IPS-15b (cell line): ENCODE results near the gene FASLG.

Source experiments
- H3K27me3 ChIP-seq: one replicate; pipeline ENCODE4 v1.6.1; 2013; ENCODE audit warnings: low read length; ENCODE audit not compliant: control insufficient read depth, insufficient read depth
- H3K36me3 ChIP-seq: one replicate; pipeline ENCODE4 v1.6.1; 2013; ENCODE audit warnings: low read length; ENCODE audit not compliant: control insufficient read depth, insufficient read depth
- H3K4me1 ChIP-seq: one replicate; pipeline ENCODE4 v1.6.1; 2013; ENCODE audit warnings: mild to moderate bottlenecking, low read length; ENCODE audit not compliant: control insufficient read depth, insufficient read depth
- H3K4me3 ChIP-seq: one replicate; pipeline ENCODE4 v1.5.1; 2013; ENCODE audit warnings: low read depth, low read length
- H3K9ac ChIP-seq: one replicate; pipeline ENCODE4 v1.6.1; 2013; ENCODE audit warnings: low read depth, mild to moderate bottlenecking, low read length
- H3K9me3 ChIP-seq: one replicate; pipeline ENCODE4 v1.6.1; 2013; ENCODE audit warnings: mild to moderate bottlenecking, low read length; ENCODE audit not compliant: control insufficient read depth, insufficient read depth

FASLG gene

GRCh38 chr1:172647987-172648386, 10.9 kb upstream of the FASLG start:
- no peak overlapping the region for H3K4me3 ChIP-seq
- H3K4me1 ChIP-seq, result no peaks in the 10 kb centered on the region
- H3K36me3 ChIP-seq, result no peaks in the 10 kb centered on the region
- H3K27me3 ChIP-seq, result no peaks in the 10 kb centered on the region
- H3K9ac ChIP-seq, result no peak overlapping the region
- H3K9me3 ChIP-seq, result no peaks in the 10 kb centered on the region

- Histone ChIP-seq H3K4me1 (no peaks in the 10 kb centered on the region), H3K4me3 (no peak overlapping the region), H3K36me3 (no peaks in the 10 kb centered on the region), H3K27me3 (no peaks in the 10 kb centered on the region), H3K9ac (no peak overlapping the region), H3K9me3 (no peaks in the 10 kb centered on the region)
These were observed 8.3 kb upstream of the FASLG start for GRCh38 chr1:172650474-172651193.

- H3K27me3 ChIP-seq, result no peaks in the 10 kb centered on the region
- H3K9me3 ChIP-seq, result no peaks in the 10 kb centered on the region
- H3K36me3 ChIP-seq, result no peaks in the 10 kb centered on the region
- no peak overlapping the region for H3K4me3 ChIP-seq
- H3K9ac ChIP-seq, result no peak overlapping the region
- no peaks in the 10 kb centered on the region for H3K4me1 ChIP-seq
These were observed 5.7 kb upstream of the FASLG start for GRCh38 chr1:172653015-172653709.

GRCh38 chr1:172654535-172654934, 4.4 kb upstream of the FASLG start:
- Histone ChIP-seq H3K36me3 (no peaks in the 10 kb centered on the region), H3K4me3 (no peak overlapping the region), H3K4me1 (no peaks in the 10 kb centered on the region), H3K9me3 (no peaks in the 10 kb centered on the region), H3K27me3 (no peaks in the 10 kb centered on the region), H3K9ac (no peak overlapping the region)

GRCh38 chr1:172656576-172656975, 2.3 kb upstream of the FASLG start:
- Histone ChIP-seq H3K9me3 (no peaks in the 10 kb centered on the region), H3K9ac (no peak overlapping the region), H3K27me3 (no peaks in the 10 kb centered on the region), H3K36me3 (no peaks in the 10 kb centered on the region), H3K4me1 (no peaks in the 10 kb centered on the region), H3K4me3 (no peak overlapping the region)

- Histone ChIP-seq H3K9me3 (no peaks in the 10 kb centered on the region), H3K4me3 (no peak overlapping the region), H3K27me3 (no peaks in the 10 kb centered on the region), H3K4me1 (no peaks in the 10 kb centered on the region), H3K9ac (no peak overlapping the region), H3K36me3 (no peaks in the 10 kb centered on the region)
These were observed 1.3 kb upstream of the FASLG start for GRCh38 chr1:172657586-172657985.

- H3K36me3 ChIP-seq, result no peaks in the 10 kb centered on the region
- no peak overlapping the region for H3K9ac ChIP-seq
- H3K4me1 ChIP-seq, result no peaks in the 10 kb centered on the region
- no peaks in the 10 kb centered on the region for H3K27me3 ChIP-seq
- H3K9me3 ChIP-seq, result no peaks in the 10 kb centered on the region
- no peak overlapping the region for H3K4me3 ChIP-seq
These were observed 2.2 kb downstream of the FASLG start for GRCh38 chr1:172661107-172661506.

GRCh38 chr1:172662464-172663109, 3.7 kb downstream of the FASLG start:
- H3K4me3 ChIP-seq, result no peak overlapping the region
- no peaks in the 10 kb centered on the region for H3K4me1 ChIP-seq
- no peaks in the 10 kb centered on the region for H3K36me3 ChIP-seq
- no peak overlapping the region for H3K9ac ChIP-seq
- H3K9me3 ChIP-seq, result no peaks in the 10 kb centered on the region
- H3K27me3 ChIP-seq, result no peaks in the 10 kb centered on the region

- no peak overlapping the region for H3K4me3 ChIP-seq
- no peaks in the 10 kb centered on the region for H3K4me1 ChIP-seq
- H3K36me3 ChIP-seq, result no peaks in the 10 kb centered on the region
- no peak overlapping the region for H3K9ac ChIP-seq
- no peaks in the 10 kb centered on the region for H3K27me3 ChIP-seq
- no peaks in the 10 kb centered on the region for H3K9me3 ChIP-seq
These were observed 4.8 kb downstream of the FASLG start for GRCh38 chr1:172663732-172664131.

GRCh38 chr1:172668097-172668496, 9.2 kb downstream of the FASLG start:
- Histone ChIP-seq H3K4me3 (no peak overlapping the region), H3K4me1 (no peaks in the 10 kb centered on the region), H3K9ac (no peak overlapping the region), H3K9me3 (no peaks in the 10 kb centered on the region), H3K36me3 (no peaks in the 10 kb centered on the region), H3K27me3 (no peaks in the 10 kb centered on the region)

GRCh38 chr1:172669011-172669410, 10.1 kb downstream of the FASLG start:
- Histone ChIP-seq H3K27me3 (no peaks in the 10 kb centered on the region), H3K4me3 (no peak overlapping the region), H3K9ac (no peak overlapping the region), H3K4me1 (no peaks in the 10 kb centered on the region), H3K9me3 (no peaks in the 10 kb centered on the region), H3K36me3 (no peaks in the 10 kb centered on the region)

GRCh38 chr1:172670316-172670715, 11.4 kb downstream of the FASLG start:
- no peaks in the 10 kb centered on the region for H3K27me3 ChIP-seq
- H3K9me3 ChIP-seq, result no peaks in the 10 kb centered on the region
- no peaks in the 10 kb centered on the region for H3K4me1 ChIP-seq
- H3K36me3 ChIP-seq, result no peaks in the 10 kb centered on the region
- no peak overlapping the region for H3K4me3 ChIP-seq
- H3K9ac ChIP-seq, result no peak overlapping the region
